ENCODE results near the gene BMP7.

The BMP7 gene

GRCh38 chr20:57230247-57230646 lies 36.2 kb downstream of the BMP7 start:
- no peaks in the 10 kb centered on the region for H3K9me3 ChIP-seq (ENCODE audit: control insufficient read depth, insufficient read depth, low read depth, low read length)
- H3K36me3 ChIP-seq (ENCODE audit: control insufficient read depth in 2 of 2, insufficient read depth in 1 of 2, low read length in 2 of 2): peaks cover 0 to 17% of the 10 kb centered on the region in 2 experiments; a peak in 1 of 3 replicates
- H3K27ac ChIP-seq (ENCODE audit: extremely low read depth, low read depth, low read length): no peak overlapping the region
- ChIA-PET POLR2A (no interaction called here), CTCF (interaction anchor here (0.7 kb wide), 1 partner anchor 219 kb away, joined by 3 read pairs; no protein-coding TSS in a partner anchor)
- no peaks in the 10 kb centered on the region for H3K4me1 ChIP-seq (ENCODE audit: control insufficient read depth, insufficient read depth, low read length)
- no peak for TF ChIP-seq ZNF626 (tag by site-specific recombination; IDR thresholded peaks at IDR 0.05)
- no peak for TF ChIP-seq ZNF521 (tag by site-specific recombination; IDR thresholded peaks at IDR 0.05)
- no peak for TF ChIP-seq ZNF791 (tag by site-specific recombination; IDR thresholded peaks at IDR 0.05)
- no peak for TF ChIP-seq BCL11B (tag by site-specific recombination; IDR thresholded peaks at IDR 0.05; ENCODE audit: low read depth)
- no peak for TF ChIP-seq ZNF341 (tag by site-specific recombination; IDR thresholded peaks at IDR 0.05; ENCODE audit: low read depth)
- TF ChIP-seq, protein P1, sequence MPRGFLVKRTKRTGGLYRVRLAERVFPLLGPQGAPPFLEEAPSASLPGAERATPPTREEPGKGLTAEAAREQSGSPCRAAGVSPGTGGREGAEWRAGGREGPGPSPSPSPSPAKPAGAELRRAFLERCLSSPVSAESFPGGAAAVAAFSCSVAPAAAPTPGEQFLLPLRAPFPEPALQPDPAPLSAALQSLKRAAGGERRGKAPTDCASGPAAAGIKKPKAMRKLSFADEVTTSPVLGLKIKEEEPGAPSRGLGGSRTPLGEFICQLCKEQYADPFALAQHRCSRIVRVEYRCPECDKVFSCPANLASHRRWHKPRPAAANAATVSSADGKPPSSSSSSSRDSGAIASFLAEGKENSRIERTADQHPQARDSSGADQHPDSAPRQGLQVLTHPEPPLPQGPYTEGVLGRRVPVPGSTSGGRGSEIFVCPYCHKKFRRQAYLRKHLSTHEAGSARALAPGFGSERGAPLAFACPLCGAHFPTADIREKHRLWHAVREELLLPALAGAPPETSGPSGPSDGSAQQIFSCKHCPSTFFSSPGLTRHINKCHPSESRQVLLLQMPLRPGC (tag by site-specific recombination; IDR thresholded peaks at IDR 0.05): no peak
- no peak for TF ChIP-seq ZNF658 (tag by site-specific recombination; IDR thresholded peaks at IDR 0.05)
- no peak for TF ChIP-seq KLF10 (tag by site-specific recombination; IDR thresholded peaks at IDR 0.05)
- TF ChIP-seq ZNF654 (tag by site-specific recombination; IDR thresholded peaks at IDR 0.05; ENCODE audit: low read depth): no peak
- TF ChIP-seq ZNF623 (tag by site-specific recombination; IDR thresholded peaks at IDR 0.05): no peak
- no peak for TF ChIP-seq ZNF433 (tag by site-specific recombination; IDR thresholded peaks at IDR 0.05; ENCODE audit: low read depth)
- TF ChIP-seq ZBTB21 (tag by site-specific recombination; IDR thresholded peaks at IDR 0.05): no peak
- TF ChIP-seq ZNF610 (tag by site-specific recombination; IDR thresholded peaks at IDR 0.05; ENCODE audit: borderline replicate concordance): no peak
- TF ChIP-seq ZNF157 (tag by site-specific recombination; IDR thresholded peaks at IDR 0.05): no peak
- no peak for TF ChIP-seq ZNF624 (tag by site-specific recombination; IDR thresholded peaks at IDR 0.05)
- no peak for TF ChIP-seq RBAK (tag by site-specific recombination; IDR thresholded peaks at IDR 0.05)
- H3K4me3 ChIP-seq (ENCODE audit: low read depth, low read length): no peak overlapping the region

DNA sequence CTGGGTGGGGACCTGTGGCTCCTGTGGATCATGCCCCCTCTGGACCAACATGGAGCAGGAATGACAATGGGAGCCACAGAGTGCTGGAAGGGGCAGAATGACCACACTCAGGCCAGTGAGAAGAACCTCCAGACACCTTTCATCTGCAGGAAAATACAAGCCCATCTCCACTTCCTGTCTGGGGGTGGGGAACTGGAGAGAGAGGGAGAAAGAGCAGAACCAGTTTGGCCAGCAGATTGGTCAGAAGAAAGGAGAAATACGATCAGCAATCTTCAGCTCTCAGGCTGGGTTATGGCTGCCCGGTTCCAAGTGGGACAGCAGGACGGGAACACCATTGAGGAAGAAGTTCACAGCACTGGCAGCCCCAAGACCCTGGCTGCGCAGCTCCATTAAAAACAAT lies 37.0 kb downstream of the BMP7 start:
- ChIA-PET CTCF (interaction anchor here (0.7 kb wide), 1 partner anchor 220 kb away, joined by 3 read pairs; no protein-coding TSS in a partner anchor), POLR2A (no interaction called here)
- H3K27ac ChIP-seq (ENCODE audit: extremely low read depth, low read depth, low read length): no peak overlapping the region
- no peak for TF ChIP-seq ZXDB (tag by site-specific recombination; IDR thresholded peaks at IDR 0.05)
- TF ChIP-seq SCRT2 (tag by site-specific recombination; IDR thresholded peaks at IDR 0.05): peak; percentile 21; the same call in 1 of the 2 replicates
- TF ChIP-seq ZNF174 (tag by site-specific recombination; IDR thresholded peaks at IDR 0.05): no peak
- H3K4me3 ChIP-seq (ENCODE audit: low read depth, low read length): no peak overlapping the region
- no peaks in the 10 kb centered on the region for H3K9me3 ChIP-seq (ENCODE audit: control insufficient read depth, insufficient read depth, low read depth, low read length)
- no peaks in the 10 kb centered on the region for H3K4me1 ChIP-seq (ENCODE audit: control insufficient read depth, insufficient read depth, low read length)
- H3K36me3 ChIP-seq (ENCODE audit: control insufficient read depth in 2 of 2, insufficient read depth in 1 of 2, low read length in 2 of 2): peaks cover 0 to 19% of the 10 kb centered on the region in 2 experiments; a peak in 1 of 3 replicates

DNA sequence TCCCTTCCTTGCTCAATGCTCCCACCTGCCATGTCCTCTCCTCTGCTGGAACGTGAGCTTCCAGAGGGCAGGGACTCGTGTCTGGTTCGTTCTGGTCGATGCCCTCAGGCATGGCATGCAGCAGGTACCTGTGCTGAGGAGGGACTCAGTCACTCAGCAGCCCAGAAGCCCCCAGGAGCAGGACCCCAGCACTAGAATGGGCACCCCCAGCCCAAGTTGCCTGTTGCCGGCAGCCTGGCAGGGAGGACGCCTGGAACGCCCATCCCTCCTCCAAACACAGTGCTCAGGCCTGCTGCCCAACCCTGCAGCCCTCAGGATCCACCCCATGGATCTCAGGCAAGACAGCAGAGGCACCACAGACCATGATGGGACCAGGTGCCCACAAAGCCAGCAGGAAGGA lies 40.6 kb downstream of the BMP7 start:
- Histone ChIP-seq H3K9me3 (ENCODE audit: control insufficient read depth, insufficient read depth, low read depth, low read length) (no peaks in the 10 kb centered on the region), H3K27ac (ENCODE audit: extremely low read depth, low read depth, low read length) (no peak overlapping the region), H3K4me1 (ENCODE audit: control insufficient read depth, insufficient read depth, low read length) (no peaks in the 10 kb centered on the region), H3K4me3 (ENCODE audit: low read depth, low read length) (no peak overlapping the region), H3K36me3 (ENCODE audit: control insufficient read depth in 2 of 2, insufficient read depth in 1 of 2, low read length in 2 of 2) (peaks cover 0 to 25% of the 10 kb centered on the region in 2 experiments; a peak in 1 of 3 replicates)
- CTCF ChIA-PET: no interaction called here
- POLR2A ChIA-PET: no interaction called here
- TF ChIP-seq GLIS2 (tag by site-specific recombination; IDR thresholded peaks at IDR 0.05): no peak
- TF ChIP-seq ZNF394 (tag by site-specific recombination; IDR thresholded peaks at IDR 0.05; ENCODE audit: borderline replicate concordance): no peak
- no peak for TF ChIP-seq ZNF48 (tag by site-specific recombination; IDR thresholded peaks at IDR 0.05)
- TF ChIP-seq ZNF76 (tag by site-specific recombination; IDR thresholded peaks at IDR 0.05; ENCODE audit: borderline replicate concordance, low read depth): no peak
- TF ChIP-seq ZBTB49 (tag by site-specific recombination; IDR thresholded peaks at IDR 0.05; ENCODE audit: low read depth): no peak
- no peak for TF ChIP-seq ZNF324 (tag by site-specific recombination; IDR thresholded peaks at IDR 0.05)
- TF ChIP-seq ZNF521 (tag by site-specific recombination; IDR thresholded peaks at IDR 0.05): no peak
- no peak for TF ChIP-seq PATZ1 (tag by site-specific recombination; IDR thresholded peaks at IDR 0.05)
- no peak for TF ChIP-seq ZBTB8A (tag by site-specific recombination; IDR thresholded peaks at IDR 0.05)
- TF ChIP-seq ZNF404 (tag by site-specific recombination; IDR thresholded peaks at IDR 0.05): no peak
- TF ChIP-seq ZNF654 (tag by site-specific recombination; IDR thresholded peaks at IDR 0.05; ENCODE audit: low read depth): no peak
- TF ChIP-seq ZNF426 (tag by site-specific recombination; IDR thresholded peaks at IDR 0.05): no peak
